ENCODE measurements around the gene NECTIN4.
"Not testable (repeated sequence)": the region's sequence is repeated elsewhere in the genome, so short reads cannot be mapped to it uniquely, and the experiment has no call there.

NECTIN4 gene

DNA sequence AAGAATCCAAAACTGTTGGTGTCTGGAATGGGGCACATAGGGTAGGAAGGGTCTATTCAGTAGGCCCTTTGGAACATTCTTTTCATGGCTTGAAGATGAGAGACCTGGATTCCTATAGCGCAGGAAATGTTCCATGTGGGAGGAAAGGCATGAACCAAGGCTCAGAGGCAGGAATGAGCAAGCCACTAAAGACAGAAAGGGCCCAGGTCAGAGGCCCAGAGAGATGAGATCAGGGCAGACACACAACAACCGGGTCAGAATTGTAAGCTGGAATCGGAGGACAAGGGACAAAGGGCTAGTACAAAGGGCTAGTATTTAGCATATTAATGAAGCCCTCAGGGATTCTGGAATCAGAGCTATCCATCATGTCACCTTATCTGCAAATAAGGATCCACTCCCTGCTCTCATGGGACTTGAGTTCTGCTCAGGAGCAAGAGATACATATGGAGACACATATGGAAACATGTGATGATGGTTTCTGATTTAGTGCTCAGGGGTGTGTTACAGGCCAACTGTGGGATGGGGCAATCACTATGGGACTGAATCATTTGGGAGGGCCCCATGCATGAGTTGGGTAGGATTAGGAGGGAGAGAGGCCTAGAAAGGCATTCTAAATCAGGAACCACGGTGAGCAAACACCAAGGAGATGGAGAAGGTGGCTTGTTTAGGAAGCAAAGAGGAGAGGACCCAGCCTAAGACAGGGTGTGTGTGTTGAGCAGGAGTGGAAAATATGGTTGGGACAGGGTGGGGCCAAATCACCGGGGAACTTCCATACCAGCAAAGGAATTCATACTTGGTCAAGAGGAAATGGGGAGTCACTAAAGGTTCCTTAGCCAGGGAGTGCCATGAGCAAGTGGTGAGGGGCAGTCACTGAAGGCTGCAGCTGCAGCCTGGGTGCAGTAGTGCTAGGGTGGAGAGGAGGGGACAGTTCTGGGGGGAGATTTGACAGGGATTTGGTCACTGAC lies 8.6 kb downstream of the NECTIN4 start:
- peak; percentile 68 for DNase-seq

GRCh38 chr1:161079436-161080110 lies 9.8 kb downstream of the NECTIN4 start:
- no peak for DNase-seq

DNA sequence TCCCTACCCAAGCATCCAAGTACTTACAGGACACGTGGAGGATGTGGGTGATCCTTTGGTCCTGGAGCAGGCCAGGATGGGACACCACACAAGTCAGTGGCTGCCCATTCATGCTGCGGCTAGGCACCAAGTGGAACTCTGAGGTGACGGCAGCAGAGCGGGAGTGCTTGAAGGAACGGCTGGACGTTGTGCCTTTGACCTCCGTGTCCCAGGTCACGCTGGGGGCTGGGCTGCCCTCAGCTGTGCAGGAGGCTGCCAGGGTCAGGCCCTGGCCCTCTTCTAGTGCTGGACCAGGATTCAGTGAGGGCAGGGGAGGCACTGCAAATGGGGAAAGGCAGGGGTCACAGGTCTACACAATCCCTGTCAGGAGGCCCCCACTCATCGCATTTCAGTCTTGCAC lies 11.9 kb downstream of the NECTIN4 start:
- no peak for DNase-seq

DNA sequence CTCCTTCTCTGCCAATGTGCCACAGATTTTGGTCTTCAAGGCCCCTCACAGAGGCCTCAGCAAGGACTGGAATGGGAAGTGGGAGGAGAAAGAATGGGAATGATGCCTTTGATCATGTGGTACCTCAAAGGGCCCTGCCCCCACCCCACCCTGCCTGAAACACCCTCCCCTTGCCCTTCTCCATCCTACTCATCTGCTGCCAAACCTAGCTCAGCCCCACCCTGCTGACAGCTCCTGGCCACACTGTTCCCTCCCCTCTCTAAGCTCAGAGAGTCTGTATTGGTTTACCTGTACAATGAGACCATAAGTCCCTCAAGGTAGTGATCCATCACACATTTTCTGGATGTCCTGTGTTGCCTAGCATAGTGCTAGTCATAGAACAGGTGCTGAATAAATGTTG lies 12.9 kb downstream of the NECTIN4 start:
- DNase-seq, result no peak

DNA sequence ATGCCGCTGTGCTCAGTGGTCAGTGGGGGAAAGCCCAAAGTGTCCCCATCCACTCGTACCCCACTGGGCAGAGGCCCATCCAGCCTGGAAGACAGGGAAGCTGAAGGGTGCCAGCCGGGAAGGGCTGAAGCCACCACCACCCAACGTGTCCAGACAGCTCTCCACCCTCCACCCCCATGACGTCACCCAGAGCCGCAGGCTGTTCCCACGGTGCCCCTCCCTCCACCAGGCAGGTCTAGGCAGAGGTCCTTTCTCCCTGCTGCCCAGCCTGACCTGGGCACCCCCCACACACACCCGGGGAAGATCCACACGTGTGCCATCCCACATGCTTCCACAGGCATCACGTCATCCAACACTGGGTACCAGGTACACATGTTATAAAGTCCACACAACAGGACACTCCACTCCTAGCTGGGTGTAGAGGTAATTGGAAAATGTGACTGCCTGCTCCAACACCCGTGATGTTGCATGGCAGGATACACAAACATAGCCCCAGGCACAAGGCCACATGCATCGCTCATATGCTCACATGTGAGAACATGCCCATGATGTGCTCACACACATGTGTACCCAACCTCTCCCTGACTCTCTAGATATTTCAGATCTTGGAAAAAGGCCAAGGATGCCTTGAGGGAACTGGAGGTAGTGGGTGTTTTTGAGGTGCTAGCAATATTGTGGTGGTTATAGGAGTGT lies 14.5 kb downstream of the NECTIN4 start:
- DNase-seq, result no peak

DNA sequence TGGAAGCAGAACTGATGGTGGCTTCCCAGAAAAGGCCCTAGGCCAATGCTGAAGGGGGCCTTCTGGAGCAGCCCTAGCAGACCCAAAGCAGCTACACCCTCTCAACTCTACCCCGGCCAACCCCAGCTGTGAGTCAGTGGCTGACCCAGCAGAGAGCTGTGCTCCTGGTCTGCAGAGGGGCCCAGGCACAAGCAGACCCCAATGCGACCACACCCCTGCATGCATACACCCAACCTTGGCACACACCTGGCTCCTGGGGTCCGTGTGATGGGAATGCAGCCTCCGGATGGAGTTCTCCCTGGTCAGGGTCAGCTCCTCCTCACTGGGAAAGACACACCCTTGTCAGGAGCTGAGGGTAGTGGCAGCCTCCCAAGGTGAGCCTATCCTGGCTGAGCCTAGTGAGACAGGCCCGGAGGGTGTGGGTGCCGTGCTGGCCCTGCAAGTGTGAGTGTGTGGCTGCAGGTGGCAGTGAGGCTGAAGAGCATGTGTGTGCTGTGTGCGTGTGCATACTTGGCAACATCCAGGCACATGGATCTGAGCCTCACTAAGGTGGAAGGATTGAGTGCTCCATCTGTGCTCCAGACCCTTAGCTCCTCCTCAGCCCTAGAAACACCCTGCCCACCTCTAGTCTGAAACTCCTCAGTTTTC lies 15.8 kb downstream of the NECTIN4 start:
- no peak for DNase-seq

- no peak for DNase-seq
Observed at GRCh38 chr1:161072751-161073449, 16.5 kb downstream of the NECTIN4 start.

GRCh38 chr1:161071886-161072371 lies 17.4 kb downstream of the NECTIN4 start:
- DNase-seq, result peak; percentile 83

DNA sequence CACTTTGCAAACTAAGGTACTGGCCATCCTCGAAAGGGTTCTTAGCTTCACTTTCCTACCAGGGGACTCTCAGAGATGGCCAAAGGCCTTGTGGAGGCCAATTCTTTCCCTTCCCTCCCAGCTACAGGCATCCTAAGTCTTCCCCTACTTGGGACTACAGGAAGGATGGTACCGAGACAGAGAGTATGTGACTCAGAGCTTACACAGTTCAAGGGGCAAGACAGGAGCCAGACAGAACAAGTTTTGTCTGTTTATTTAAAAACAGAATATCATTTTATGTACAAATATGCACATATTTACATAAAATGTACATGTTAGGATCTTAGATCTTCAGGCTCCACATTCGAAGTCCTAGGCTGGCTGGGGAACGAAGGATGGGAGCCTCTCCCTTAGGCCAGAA lies 18.6 kb downstream of the NECTIN4 start:
- no peak for DNase-seq

DNA sequence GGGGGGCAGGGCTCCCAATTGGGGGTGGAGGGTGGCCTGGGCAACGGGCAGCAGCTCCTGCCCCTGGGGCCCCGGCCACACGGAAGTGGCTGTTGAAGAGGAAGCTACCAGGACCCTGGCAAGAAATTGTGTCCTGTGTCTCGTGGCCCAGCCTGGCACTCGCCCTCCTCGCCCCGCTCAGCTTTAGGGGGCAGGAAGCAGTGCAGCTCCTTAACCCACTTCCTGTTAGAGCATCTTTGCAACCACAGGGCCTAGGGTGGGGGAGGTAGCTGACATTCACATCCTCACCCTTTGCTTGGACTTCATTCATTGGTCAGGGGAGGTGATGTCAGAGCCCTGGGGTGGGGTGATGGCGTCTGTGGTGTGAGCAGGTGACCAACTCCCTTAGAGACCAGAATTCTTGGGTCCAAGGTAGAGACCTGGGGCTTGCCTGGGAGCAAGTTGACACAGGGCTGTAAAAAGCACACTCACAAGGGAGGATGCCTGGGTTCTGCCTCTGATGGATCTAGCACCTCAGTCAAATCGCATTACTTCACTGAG lies 19.6 kb downstream of the NECTIN4 start, which contains the start of gene ARHGAP30:
TSS of gene ARHGAP30 (minus strand) at position 161 of the 540 bp plus-strand sequence. CDS start 267 bp downstream, outside the sequence.
- DNase-seq, result peak; percentile 82

DNA sequence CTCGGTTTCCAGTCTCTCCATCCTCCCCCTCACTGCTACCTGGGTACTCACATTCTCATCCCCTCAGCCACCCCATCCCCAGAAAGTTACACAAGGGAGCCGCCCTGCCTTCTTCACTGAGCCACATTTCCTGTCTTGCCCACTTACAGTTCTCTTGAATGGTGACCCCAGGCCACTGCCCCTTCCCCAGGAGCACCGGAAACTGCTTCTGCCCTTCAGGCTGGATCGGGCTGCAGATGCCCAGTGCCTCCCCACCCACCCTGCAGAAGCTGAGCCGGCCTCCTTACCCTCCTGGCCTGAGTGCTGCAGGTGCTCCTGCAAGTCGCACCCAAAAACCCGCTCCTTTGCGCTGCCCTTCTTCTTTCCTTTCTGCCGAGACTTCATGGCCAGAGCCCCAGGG lies 20.1 kb downstream of the NECTIN4 start:
- DNase-seq, result no peak

- DNase-seq, result peak; percentile 93
Observed at GRCh38 chr1:161068306-161069234, 20.8 kb downstream of the NECTIN4 start.

GRCh38 chr1:161066694-161067093 lies 22.7 kb downstream of the NECTIN4 start:
- no peak for DNase-seq

- DNase-seq, result not testable (repeated sequence)
Observed at GRCh38 chr1:161065681-161066080, 23.7 kb downstream of the NECTIN4 start.

GRCh38 chr1:161063936-161064335 lies 25.4 kb downstream of the NECTIN4 start:
- DNase-seq, result not testable (repeated sequence)

- DNase-seq, result no peak
Observed at GRCh38 chr1:161061419-161061818, 27.9 kb downstream of the NECTIN4 start.

- DNase-seq, result no peak
Observed at GRCh38 chr1:161059293-161059692, 30.1 kb downstream of the NECTIN4 start.

- DNase-seq, result no peak
Observed at GRCh38 chr1:161054805-161055204, 34.6 kb downstream of the NECTIN4 start.

GRCh38 chr1:161054232-161054631 lies 35.1 kb downstream of the NECTIN4 start:
- no peak for DNase-seq

DNA sequence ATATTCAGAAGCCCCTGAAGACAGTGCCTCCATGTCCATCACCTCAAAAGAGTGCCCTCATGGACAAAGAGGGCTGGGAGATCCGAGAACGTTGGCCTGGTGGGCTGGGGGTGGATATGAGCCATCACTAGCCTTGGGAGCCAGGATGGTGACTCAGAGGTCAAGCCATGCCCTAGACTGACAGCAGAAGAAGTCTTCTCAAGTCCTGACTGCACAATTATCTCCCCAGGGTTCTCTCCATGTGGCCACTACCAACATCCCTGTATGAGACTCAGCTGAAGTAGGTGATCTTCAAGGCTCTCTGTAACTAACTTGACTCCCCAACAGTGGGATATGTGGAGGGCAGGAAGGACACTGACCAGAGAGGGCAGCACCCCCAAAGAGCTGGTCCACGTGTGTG lies 36.5 kb downstream of the NECTIN4 start:
- DNase-seq, result no peak
